ENCODE measurements around the gene CCDC12. TPM values are rescaled to one million over a fixed set of nuclear protein-coding genes. Genes with fewer than 3 reads are reported as not detected.

Gene CCDC12
- total and polyA plus RNA-seq, 2 donors (not counting 1 experiment from before 2014, with no cell fraction given): 84.0 to 97.3 TPM

GRCh38 chr3:46926871-46927717 is 49.5 kb downstream of the CCDC12 start:
- peaks cover 21% of the 10 kb centered on the region for H4K20me1 ChIP-seq (ENCODE audit: control insufficient read depth, insufficient read depth, low read length, poor library complexity, severe bottlenecking)
- peaks cover 90 to 93% of the 10 kb centered on the region in 2 donors for H3K4me1 ChIP-seq (ENCODE audit: control insufficient read depth in 2 of 2, insufficient read depth in 2 of 2, low read length in 2 of 2)
- peak; percentile 61 for ATAC-seq (ENCODE audit: low read depth)
- peaks cover 66% of the 10 kb centered on the region for H3K79me2 ChIP-seq (ENCODE audit: control insufficient read depth, insufficient read depth, low read length)
- H2AFZ ChIP-seq (ENCODE audit: insufficient read depth, low read depth, low read length, poor library complexity, severe bottlenecking): peak overlapping the region; percentile 47
- DNase-seq: peak; percentile 88
- peak overlapping the region in 4 of 5 experiments; percentile 35 to 56 (median 48) for H3K4me3 ChIP-seq (ENCODE audit: control extremely low read depth in 1 of 5, extremely low read depth in 1 of 5, insufficient read depth in 1 of 5, low read depth in 2 of 5, low read length in 4 of 5)
- no peaks in the 10 kb centered on the region for H3K27me3 Mint-ChIP-seq
- peak overlapping the region; percentile 89 for H3K4me2 ChIP-seq (replicated peaks; ENCODE audit: low read depth, low read length, poor library complexity, severe bottlenecking)
- intact Hi-C loops (cut with micrococcal nuclease): loop anchor here (1.0 to 10.0 kb wide), 5 partner anchors 18 to 398 kb away; partner anchors contain the start of genes KIF9, KLHL18, NBEAL2 and SETD2
- peak overlapping the region; percentile 86 for H3K27ac Mint-ChIP-seq
- peak overlapping the region; percentile 61 for H3K9ac ChIP-seq (ENCODE audit: low read length)
- no peaks in the 10 kb centered on the region for H3K27me3 ChIP-seq (replicated peaks in 1 of 4; ENCODE audit: control extremely low read depth in 1 of 4, control insufficient read depth in 3 of 4, insufficient read depth in 4 of 4, low read length in 3 of 4)
- peak overlapping the region; percentile 79 for H3K4me3 Mint-ChIP-seq
- H3K4me1 Mint-ChIP-seq: peaks cover 89% of the 10 kb centered on the region
- peaks cover 3% of the 10 kb centered on the region for H3K9me3 Mint-ChIP-seq (ENCODE audit: insufficient read depth)
- H3K9me3 ChIP-seq (ENCODE audit: control extremely low read depth in 1 of 3, control insufficient read depth in 2 of 3, insufficient read depth in 1 of 3, low read length in 2 of 3): peaks cover 2 to 9% (median 7%) of the 10 kb centered on the region in 3 donors
- ChIA-PET CTCF (interaction anchor here (0.7 to 13.6 kb wide), 10 partner anchors 10 to 90 kb away, joined by 3 to 146 read pairs (median 4); partner anchors contain the start of gene NBEAL2), POLR2A (interaction anchor here (1.2 to 2.9 kb wide), 8 partner anchors 9 to 60 kb away, joined by 4 to 15 read pairs (median 4); partner anchors contain the start of genes CCDC12 and NBEAL2)
- peaks cover 4 to 41% of the 10 kb centered on the region in 2 experiments for H3K36me3 ChIP-seq (replicated peaks in 1 of 2; ENCODE audit: control extremely low read depth in 1 of 2, control insufficient read depth in 1 of 2, extremely low read depth in 1 of 2, insufficient read depth in 2 of 2, low read length in 1 of 2)
- TF ChIP-seq, protein P1, sequence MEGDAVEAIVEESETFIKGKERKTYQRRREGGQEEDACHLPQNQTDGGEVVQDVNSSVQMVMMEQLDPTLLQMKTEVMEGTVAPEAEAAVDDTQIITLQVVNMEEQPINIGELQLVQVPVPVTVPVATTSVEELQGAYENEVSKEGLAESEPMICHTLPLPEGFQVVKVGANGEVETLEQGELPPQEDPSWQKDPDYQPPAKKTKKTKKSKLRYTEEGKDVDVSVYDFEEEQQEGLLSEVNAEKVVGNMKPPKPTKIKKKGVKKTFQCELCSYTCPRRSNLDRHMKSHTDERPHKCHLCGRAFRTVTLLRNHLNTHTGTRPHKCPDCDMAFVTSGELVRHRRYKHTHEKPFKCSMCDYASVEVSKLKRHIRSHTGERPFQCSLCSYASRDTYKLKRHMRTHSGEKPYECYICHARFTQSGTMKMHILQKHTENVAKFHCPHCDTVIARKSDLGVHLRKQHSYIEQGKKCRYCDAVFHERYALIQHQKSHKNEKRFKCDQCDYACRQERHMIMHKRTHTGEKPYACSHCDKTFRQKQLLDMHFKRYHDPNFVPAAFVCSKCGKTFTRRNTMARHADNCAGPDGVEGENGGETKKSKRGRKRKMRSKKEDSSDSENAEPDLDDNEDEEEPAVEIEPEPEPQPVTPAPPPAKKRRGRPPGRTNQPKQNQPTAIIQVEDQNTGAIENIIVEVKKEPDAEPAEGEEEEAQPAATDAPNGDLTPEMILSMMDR (IDR thresholded peaks at IDR 0.05): no peak
- TF ChIP-seq EZH2 (IDR thresholded peaks at IDR 0.05; ENCODE audit: borderline replicate concordance, insufficient read depth, low read depth, low read length, poor library complexity, severe bottlenecking): no peak
- 9% methylated on average over 10 of the region's 15 CpGs for WGBS (ENCODE audit: insufficient coverage)
- peak overlapping the region; percentile 85 to 92 for H3K27ac ChIP-seq (ENCODE audit: low read length in 2 of 2)

Measured in B cell (primary cell).